Neuronal stem cell (in vitro differentiated cells): ENCODE measurements around the gene ZFYVE28.

Experiments
- DNase-seq: peaks from one replicate; pipeline ENCODE4 v3.0.0-alpha.2; 2013; ENCODE audit warnings: low spot score
- H2AFZ ChIP-seq: one replicate; pipeline ENCODE4 v1.6.1; 2013; ENCODE audit warnings: mild to moderate bottlenecking, low read length, inconsistent platforms
- H2AK5ac ChIP-seq: 2 replicates; pipeline ENCODE4 v1.6.1; 2013; ENCODE audit warnings: low read depth, mild to moderate bottlenecking, inconsistent platforms, low read length, moderate library complexity, mixed read lengths
- H2BK120ac ChIP-seq: 2 replicates; pipeline ENCODE4 v1.6.1; 2013; ENCODE audit warnings: low read depth, mild to moderate bottlenecking, inconsistent platforms, low read length, moderate library complexity, mixed read lengths
- H2BK12ac ChIP-seq: one replicate; pipeline ENCODE4 v1.6.1; 2013; ENCODE audit warnings: low read length, inconsistent platforms
- H2BK15ac ChIP-seq: 2 replicates; pipeline ENCODE4 v1.6.1; 2013; ENCODE audit warnings: mild to moderate bottlenecking, low read length, inconsistent platforms, mixed read lengths
- H2BK5ac ChIP-seq: one replicate; pipeline ENCODE4 v1.6.1; 2013; ENCODE audit warnings: inconsistent platforms, mild to moderate bottlenecking, low read length, moderate library complexity
- H3K14ac ChIP-seq: one replicate; pipeline ENCODE4 v1.6.1; 2013; ENCODE audit warnings: low read length, inconsistent platforms
- H3K18ac ChIP-seq: 2 replicates; pipeline ENCODE4 v1.6.1; 2013; ENCODE audit warnings: low read length, inconsistent platforms
- H3K23ac ChIP-seq: 2 replicates; pipeline ENCODE4 v1.6.1; 2013; ENCODE audit warnings: low read depth, mild to moderate bottlenecking, mixed read lengths, low read length, inconsistent platforms; ENCODE audit not compliant: poor library complexity
- H3K27ac ChIP-seq: replicated peaks from 3 replicates; pipeline ENCODE4 v1.5.1; 2013; ENCODE audit warnings: low read length, inconsistent platforms
- H3K27me3 ChIP-seq, 3 experiments: 2 replicates each; pipeline ENCODE4 v1.6.1; 2013; ENCODE audit warnings: low read length in 3 of 3, mild to moderate bottlenecking in 2 of 3, inconsistent platforms in 1 of 3, low read depth in 1 of 3, mixed read lengths in 1 of 3, moderate library complexity in 1 of 3; ENCODE audit not compliant: control insufficient read depth in 3 of 3, insufficient read depth in 3 of 3
- H3K36me3 ChIP-seq, 2 donors: replicated peaks in 1 of 2; 2 replicates each; pipeline ENCODE4 v1.6.1; 2013; ENCODE audit warnings: low read length in 2 of 2; ENCODE audit not compliant: control insufficient read depth in 2 of 2, insufficient read depth in 2 of 2
- H3K4ac ChIP-seq: 2 replicates; pipeline ENCODE4 v1.6.1; 2013; ENCODE audit warnings: inconsistent platforms, mild to moderate bottlenecking, low read length, moderate library complexity
- H3K4me1 ChIP-seq, 2 donors: 1 replicate in 1 of 2; 2 replicates in 1 of 2; pipeline ENCODE4 v1.6.1; 2013; ENCODE audit warnings: low read length in 2 of 2, low read depth in 1 of 2; ENCODE audit not compliant: control insufficient read depth in 2 of 2, insufficient read depth in 1 of 2
- H3K4me2 ChIP-seq: one replicate; pipeline ENCODE4 v1.6.1; 2013; ENCODE audit warnings: mild to moderate bottlenecking, low read length, inconsistent platforms; ENCODE audit not compliant: insufficient read depth, poor library complexity, severe bottlenecking
- H3K4me3 ChIP-seq, 2 donors: 2 replicates each; pipeline ENCODE4 v1.5.1; 2013; ENCODE audit warnings: low read length in 2 of 2, mild to moderate bottlenecking in 2 of 2, inconsistent platforms in 1 of 2, moderate library complexity in 1 of 2
- H3K79me1 ChIP-seq: one replicate; pipeline ENCODE4 v1.6.1; 2013; ENCODE audit warnings: low read depth, mild to moderate bottlenecking, inconsistent platforms, low read length, moderate library complexity
- H3K9ac ChIP-seq: one replicate; pipeline ENCODE4 v1.6.1; 2013; ENCODE audit warnings: mild to moderate bottlenecking, low read depth, low read length, inconsistent platforms; ENCODE audit not compliant: poor library complexity
- H3K9me3 ChIP-seq, 2 donors: replicated peaks in 1 of 2; 2 replicates each; pipeline versions ENCODE3 to v1.6.1; 2013; ENCODE audit warnings: low read length in 2 of 2, mild to moderate bottlenecking in 2 of 2, inconsistent platforms in 1 of 2, low read depth in 1 of 2, mixed read lengths in 1 of 2, moderate library complexity in 1 of 2; ENCODE audit not compliant: control insufficient read depth in 2 of 2, insufficient read depth in 1 of 2
- H4K8ac ChIP-seq: one replicate; pipeline ENCODE4 v1.6.1; 2013; ENCODE audit warnings: low read depth, mild to moderate bottlenecking, inconsistent platforms, low read length, moderate library complexity
- H4K91ac ChIP-seq: one replicate; pipeline ENCODE4 v1.6.1; 2013; ENCODE audit warnings: low read length, low read depth, mild to moderate bottlenecking, inconsistent platforms; ENCODE audit not compliant: poor library complexity
- WGBS, 2 donors: extraction: QIAGEN DNeasy Blood & Tissue Kit; methylation state at CpG; one replicate each; pipeline ENCODE4 v1.1.7; 2013; ENCODE audit warnings: missing lambda C conversion rate in 2 of 2, mixed read lengths in 1 of 2; ENCODE audit not compliant: insufficient read length in 2 of 2, insufficient replicate concordance in 1 of 2; ENCODE audit errors: extremely low coverage in 2 of 2; 5-methylcytosine and 5-hydroxymethylcytosine counted together

ZFYVE28 gene

DNA sequence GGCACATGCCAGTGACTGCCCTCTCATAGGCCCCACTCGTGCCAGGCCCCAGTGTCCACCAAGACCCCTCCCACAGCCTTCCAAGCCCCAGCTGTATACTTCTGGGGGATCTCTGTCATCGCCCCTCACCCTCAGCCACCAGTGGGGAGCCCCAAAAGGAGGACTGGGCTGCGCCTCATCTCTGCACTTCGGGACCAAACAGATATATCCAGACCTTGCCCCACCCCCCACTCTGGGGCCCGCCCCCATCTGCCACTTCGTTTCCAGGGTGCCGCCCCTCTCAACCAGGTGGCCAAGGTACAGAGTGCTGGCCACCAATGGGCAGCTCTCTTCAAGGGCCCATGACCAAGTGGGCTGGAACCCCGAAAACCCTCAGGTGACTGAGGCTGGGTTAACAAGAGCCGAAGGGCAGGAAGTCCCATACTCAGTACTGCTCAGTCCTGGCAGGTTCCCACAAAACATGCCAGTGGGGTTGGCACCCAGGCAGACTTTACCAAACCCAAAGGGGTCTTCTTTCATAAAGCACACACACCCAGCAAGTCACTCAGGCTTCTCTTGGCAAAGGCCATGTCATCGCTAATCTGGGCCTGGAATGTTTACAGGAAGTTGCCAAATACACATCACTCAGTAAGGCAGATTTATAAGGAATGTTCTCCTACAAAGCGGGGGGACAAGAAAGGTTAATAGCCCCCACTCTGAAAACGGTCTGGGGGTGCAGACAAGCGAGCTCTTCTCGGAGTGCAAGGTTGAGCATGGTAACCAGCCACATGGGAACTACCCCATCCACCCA lies 4.4 kb downstream of the ZFYVE28 start:
- no peaks in the 10 kb centered on the region for H3K79me1 ChIP-seq
- H3K9ac ChIP-seq, result no peak overlapping the region
- H3K4me1 ChIP-seq, result peaks cover 14 to 19% of the 10 kb centered on the region in 2 donors
- whole genome bisulfite sequencing, 2 donors, result no CpG with 5 or more reads among the region's 14 CpGs
- no peak overlapping the region for H4K8ac ChIP-seq
- no peak overlapping the region for H2BK15ac ChIP-seq
- H3K4me3 ChIP-seq, result no peak overlapping the region
- H2BK120ac ChIP-seq, result no peak overlapping the region
- peak overlapping the region; percentile 27 for H2AK5ac ChIP-seq
- peaks cover 26 to 79% (median 65%) of the 10 kb centered on the region in 3 experiments for H3K27me3 ChIP-seq
- H3K4ac ChIP-seq, result no peak overlapping the region
- H3K18ac ChIP-seq, result peak overlapping the region; percentile 78
- H3K14ac ChIP-seq, result no peak overlapping the region
- no peak overlapping the region for H3K4me2 ChIP-seq
- no peak for DNase-seq
- H3K9me3 ChIP-seq, result no peaks in the 10 kb centered on the region
- no peak overlapping the region for H3K27ac ChIP-seq
- no peak overlapping the region for H2BK12ac ChIP-seq
- no peak overlapping the region for H3K23ac ChIP-seq
- H2BK5ac ChIP-seq, result no peak overlapping the region
- H4K91ac ChIP-seq, result no peak overlapping the region
- H2AFZ ChIP-seq, result no peak overlapping the region
- no peaks in the 10 kb centered on the region for H3K36me3 ChIP-seq

DNA sequence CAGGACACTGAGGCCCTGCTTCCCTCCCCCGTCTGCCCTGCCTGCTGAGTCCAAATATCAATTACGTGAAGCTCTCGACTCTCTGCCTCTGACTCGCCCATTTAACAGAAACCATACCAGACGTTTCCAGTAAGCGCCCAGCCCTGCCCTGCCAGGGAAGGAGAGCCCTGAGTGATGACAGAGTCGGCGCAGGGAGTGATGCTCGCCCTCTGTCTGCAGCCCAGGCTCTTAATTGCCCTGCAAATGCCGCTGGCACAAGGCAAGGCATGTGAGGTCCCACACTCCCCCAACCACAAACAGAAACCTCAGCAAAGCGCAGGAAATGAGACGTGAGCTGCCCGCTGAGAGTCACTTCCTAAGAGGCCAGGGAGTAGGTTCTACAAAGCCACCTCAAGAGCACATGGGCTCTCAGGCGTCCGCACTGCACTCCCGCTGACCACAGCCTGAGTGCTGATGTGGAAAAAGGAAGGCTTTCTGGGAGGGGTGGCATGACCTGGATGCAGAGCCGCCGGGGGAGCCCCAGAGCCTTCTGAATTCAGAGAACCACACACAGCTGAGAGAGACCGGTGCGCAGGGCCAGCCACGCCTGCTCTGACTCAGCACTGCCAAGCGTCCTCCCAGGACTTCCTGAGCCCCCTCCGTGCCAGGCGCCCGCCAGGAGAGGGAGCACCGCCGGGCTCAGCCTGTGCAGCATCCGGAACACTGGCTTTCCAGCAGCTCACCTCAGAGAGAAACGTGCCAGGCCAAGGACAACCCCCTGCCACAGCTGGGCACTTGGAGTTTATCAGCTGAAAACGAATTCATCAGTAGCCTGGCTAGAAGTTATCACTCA lies 5.3 kb downstream of the ZFYVE28 start:
- no peak overlapping the region for H4K91ac ChIP-seq
- peak overlapping the region; percentile 64 for H3K4me2 ChIP-seq
- H3K4me1 ChIP-seq, result peaks cover 12 to 16% of the 10 kb centered on the region in 2 donors
- no peaks in the 10 kb centered on the region for H3K36me3 ChIP-seq
- no peak overlapping the region for H3K4ac ChIP-seq
- no peak overlapping the region for H3K4me3 ChIP-seq
- WGBS, 2 donors, result no CpG with 5 or more reads among the region's 30 CpGs
- no peaks in the 10 kb centered on the region for H3K9me3 ChIP-seq
- H3K79me1 ChIP-seq, result peaks cover 1% of the 10 kb centered on the region
- peak; percentile 54 for DNase-seq
- no peak overlapping the region for H4K8ac ChIP-seq
- H2AK5ac ChIP-seq, result peak overlapping the region; percentile 27
- H3K14ac ChIP-seq, result no peak overlapping the region
- H3K9ac ChIP-seq, result peak overlapping the region; percentile 47
- no peak overlapping the region for H2BK120ac ChIP-seq
- H3K27me3 ChIP-seq, result peaks cover 24 to 74% (median 60%) of the 10 kb centered on the region in 3 experiments
- H2AFZ ChIP-seq, result peak overlapping the region; percentile 77
- peak overlapping the region; percentile 15 for H3K27ac ChIP-seq
- peak overlapping the region; percentile 90 for H3K18ac ChIP-seq
- H3K23ac ChIP-seq, result no peak overlapping the region
- no peak overlapping the region for H2BK5ac ChIP-seq
- no peak overlapping the region for H2BK12ac ChIP-seq
- peak overlapping the region; percentile 52 for H2BK15ac ChIP-seq

DNA sequence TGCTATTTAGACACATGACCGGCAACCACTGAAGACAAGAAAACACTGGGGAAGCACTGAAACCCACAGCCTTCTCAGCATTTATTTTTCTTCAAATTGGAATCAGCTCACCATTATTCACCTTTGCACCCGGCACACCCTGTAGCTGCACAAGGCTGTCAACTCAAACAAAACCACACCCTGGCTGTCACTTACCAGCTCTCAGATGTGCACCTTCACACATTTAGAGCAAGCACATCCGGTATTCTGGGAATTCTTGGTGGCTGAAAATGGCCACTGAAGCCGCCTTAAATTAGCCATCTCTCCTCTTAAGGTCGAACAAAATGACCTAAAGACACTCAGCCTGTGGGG lies 5.9 kb downstream of the ZFYVE28 start:
- Histone ChIP-seq H3K9me3 (no peaks in the 10 kb centered on the region), H2BK120ac (no peak overlapping the region), H3K27me3 (peaks cover 20 to 73% (median 54%) of the 10 kb centered on the region in 3 experiments)

More for the DNA sequence above, 5.9 kb downstream of the ZFYVE28 start:
- no peak overlapping the region for H2BK12ac ChIP-seq
- H3K4ac ChIP-seq, result no peak overlapping the region
- no peak for DNase-seq
- H3K27ac ChIP-seq, result no peak overlapping the region
- no peak overlapping the region for H3K23ac ChIP-seq
- H3K36me3 ChIP-seq, result no peaks in the 10 kb centered on the region
- H2AK5ac ChIP-seq, result no peak overlapping the region
- peak overlapping the region; percentile 47 for H3K9ac ChIP-seq
- H4K8ac ChIP-seq, result no peak overlapping the region
- H4K91ac ChIP-seq, result no peak overlapping the region
- H2BK15ac ChIP-seq, result peak overlapping the region; percentile 52
- peaks cover 12 to 13% of the 10 kb centered on the region in 2 donors for H3K4me1 ChIP-seq
- WGBS, 2 donors, result no CpG with 5 or more reads among the region's 5 CpGs
- H3K4me2 ChIP-seq, result peak overlapping the region; percentile 64
- no peak overlapping the region for H3K14ac ChIP-seq
- H3K18ac ChIP-seq, result no peak overlapping the region
- H2BK5ac ChIP-seq, result no peak overlapping the region
- peaks cover 3% of the 10 kb centered on the region for H3K79me1 ChIP-seq
- no peak overlapping the region for H3K4me3 ChIP-seq
- H2AFZ ChIP-seq, result peak overlapping the region; percentile 77
